Kidney (tissue), 14 donors: Measurements from ENCODE around the gene ZSCAN25. TPM values are rescaled to one million over a fixed set of nuclear protein-coding genes. Genes with fewer than 3 reads are reported as not detected.
A peak's percentile ranks its signal among the peaks of the same experiment; 100 is the strongest.

Experiments
- DNase-seq, 5 donors: peaks; one replicate each; pipeline ENCODE4 v3.0.0-alpha.2; 2013 to 2020
- FAIRE-seq: peaks from 2 replicates; lab custom pipeline; 2012; peaks lifted over from hg19 to GRCh38; lab: Jason Lieb, UNC
- H3K27ac ChIP-seq, 2 donors: one replicate each; pipeline ENCODE4 v1.7.0; 2013; ENCODE audit warnings: low read depth in 2 of 2, low read length in 2 of 2, inconsistent platforms in 1 of 2
- H3K27me3 ChIP-seq: one replicate; pipeline ENCODE4 v1.7.1; 2013; ENCODE audit warnings: low read length, inconsistent platforms; ENCODE audit not compliant: control insufficient read depth, insufficient read depth
- H3K36me3 ChIP-seq, 3 donors: one replicate each; pipeline versions ENCODE4 v1.7.0 to v1.7.1; 2013; ENCODE audit warnings: low read length in 3 of 3, control low read depth in 1 of 3, inconsistent platforms in 1 of 3; ENCODE audit not compliant: insufficient read depth in 3 of 3, control insufficient read depth in 2 of 3
- H3K4me1 ChIP-seq, 3 donors: one replicate each; pipeline versions ENCODE4 v1.7.0 to v1.7.1; 2013; ENCODE audit warnings: low read length in 3 of 3, inconsistent platforms in 1 of 3, low read depth in 1 of 3; ENCODE audit not compliant: control insufficient read depth in 2 of 3, insufficient read depth in 2 of 3
- H3K4me3 ChIP-seq, 3 donors: one replicate each; pipeline versions ENCODE4 v1.7.0 to v1.8.1; 2013; ENCODE audit warnings: low read length in 3 of 3, control low read depth in 1 of 3, inconsistent platforms in 1 of 3
- H3K9ac ChIP-seq, 3 donors: one replicate each; pipeline versions ENCODE4 v1.7.0 to v1.7.1; 2013; ENCODE audit warnings: low read length in 3 of 3, control low read depth in 1 of 3, inconsistent platforms in 1 of 3
- H3K9me3 ChIP-seq, 3 donors: one replicate each; pipeline versions ENCODE4 v1.7.0 to v1.7.1; 2013; ENCODE audit warnings: low read length in 3 of 3, control low read depth in 1 of 3, inconsistent platforms in 1 of 3; ENCODE audit not compliant: control insufficient read depth in 2 of 3, insufficient read depth in 1 of 3
- intact Hi-C: fragments of 100-400 bp; cut with DNase I; formaldehyde crosslinking; loops from one replicate; pipeline ENCODE4 v1.11.1; 2022
- polyA plus RNA-seq: library from polyadenylated mRNA; stranded (reverse); fragments of 350-450 nt; fragmentation: Illumina TruSeq; extraction: RNeasy Lipid Tissue Mini Kit (QIAGEN cat#74804); gene quantifications from one replicate; pipeline ENCODE4 v1.2.3, GENCODE V29; 2014; ENCODE audit warnings: low read depth, low replicate concordance; ENCODE audit not compliant: insufficient read depth
- total RNA-seq: library from RNA; stranded (reverse); fragmentation: NEBNext Ultra II Directional; extraction: Animal tissue kit (Norgen Biotek cat#: 25700); gene quantifications from one replicate; pipeline ENCODE4 v1.2.1, GENCODE V29; 2021
- TF ChIP-seq, protein P1 (sequence below): IDR thresholded peaks from 3 replicates; pipeline ENCODE4 v1.5.1; 2012; ENCODE audit warnings: mild to moderate bottlenecking, moderate library complexity, borderline replicate concordance; ENCODE audit not compliant: insufficient read depth; ENCODE audit errors: extremely low read depth
- donor health status: control.
- donor health status: control.
- donor health status: control.
- donor health status: control.
- donor health status: control.
- donor health status: DM: yes; HTN: yes; CAD: no.
- donor health status: Normal renal cell carcinoma (clear cell type).

Gene ZSCAN25
- total and polyA plus RNA-seq, 2 donors from 2014 or later, result 4.7 to 20.4 TPM

DNA sequence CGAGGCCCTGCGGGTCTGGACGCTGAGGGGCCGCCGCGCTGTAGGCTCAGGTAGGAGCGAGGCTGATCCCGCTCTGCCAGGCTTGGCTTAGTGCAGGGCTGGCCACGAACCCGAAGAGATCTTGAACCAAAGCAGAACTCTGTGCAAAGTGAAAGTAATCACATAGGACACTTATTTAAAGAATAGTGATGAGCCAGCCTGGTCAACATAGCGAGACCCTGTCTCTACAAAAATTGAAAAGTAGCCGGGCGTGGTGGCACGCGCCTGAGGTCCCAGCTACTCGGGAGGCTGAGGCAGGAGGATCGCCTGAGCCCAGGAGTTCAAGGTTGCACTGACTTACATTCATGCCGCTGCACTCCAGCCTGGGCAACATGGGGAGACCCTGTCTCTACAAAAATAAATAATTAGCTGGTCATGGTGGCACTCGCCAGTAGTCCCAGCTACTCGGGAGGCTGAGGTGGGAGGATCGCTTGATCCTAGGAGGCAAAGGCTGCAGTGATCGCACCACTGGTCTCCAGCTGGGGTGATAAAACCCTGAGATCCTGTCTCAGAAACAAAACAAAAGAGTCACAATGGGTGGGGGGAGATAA, 541 bp downstream of the ZSCAN25 start:
- TF ChIP-seq, protein P1, sequence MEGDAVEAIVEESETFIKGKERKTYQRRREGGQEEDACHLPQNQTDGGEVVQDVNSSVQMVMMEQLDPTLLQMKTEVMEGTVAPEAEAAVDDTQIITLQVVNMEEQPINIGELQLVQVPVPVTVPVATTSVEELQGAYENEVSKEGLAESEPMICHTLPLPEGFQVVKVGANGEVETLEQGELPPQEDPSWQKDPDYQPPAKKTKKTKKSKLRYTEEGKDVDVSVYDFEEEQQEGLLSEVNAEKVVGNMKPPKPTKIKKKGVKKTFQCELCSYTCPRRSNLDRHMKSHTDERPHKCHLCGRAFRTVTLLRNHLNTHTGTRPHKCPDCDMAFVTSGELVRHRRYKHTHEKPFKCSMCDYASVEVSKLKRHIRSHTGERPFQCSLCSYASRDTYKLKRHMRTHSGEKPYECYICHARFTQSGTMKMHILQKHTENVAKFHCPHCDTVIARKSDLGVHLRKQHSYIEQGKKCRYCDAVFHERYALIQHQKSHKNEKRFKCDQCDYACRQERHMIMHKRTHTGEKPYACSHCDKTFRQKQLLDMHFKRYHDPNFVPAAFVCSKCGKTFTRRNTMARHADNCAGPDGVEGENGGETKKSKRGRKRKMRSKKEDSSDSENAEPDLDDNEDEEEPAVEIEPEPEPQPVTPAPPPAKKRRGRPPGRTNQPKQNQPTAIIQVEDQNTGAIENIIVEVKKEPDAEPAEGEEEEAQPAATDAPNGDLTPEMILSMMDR, result no peak
- DNase-seq (no peak), FAIRE-seq (no peak)
- intact Hi-C loops, result no loop called here
- Histone ChIP-seq H3K9ac (peak overlapping the region; percentile 82 to 95 (median 87)), H3K36me3 (peaks cover 2 to 33% (median 23%) of the 10 kb centered on the region in 3 donors), H3K4me3 (peak overlapping the region; percentile 92 to 96 (median 95)), H3K9me3 (no peaks in the 10 kb centered on the region), H3K4me1 (peaks cover 0 to 7% (median 7%) of the 10 kb centered on the region in 3 donors), H3K27me3 (no peaks in the 10 kb centered on the region), H3K27ac (peak overlapping the region in 1 of 2 donors; percentile 72)

DNA sequence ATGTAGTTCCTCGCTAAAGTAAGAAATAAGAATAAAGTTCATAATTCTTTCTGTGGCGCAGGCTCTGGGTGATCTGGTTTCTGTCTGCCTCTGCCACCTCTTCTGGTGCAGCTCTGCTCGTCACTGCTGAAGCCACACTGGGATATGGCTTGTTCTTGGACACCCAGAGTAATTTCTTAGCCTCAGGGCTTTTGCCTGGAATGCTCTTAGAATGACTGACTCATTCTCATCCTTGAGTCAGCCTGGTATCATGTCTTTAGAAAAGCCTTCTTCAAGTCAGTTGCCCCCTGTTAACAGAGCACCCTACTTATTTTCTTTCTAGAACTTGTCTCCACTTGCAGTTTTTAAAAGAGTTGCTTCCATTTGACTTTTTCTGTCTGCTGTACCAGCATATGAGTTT, 2.0 kb downstream of the ZSCAN25 start:
- TF ChIP-seq, protein P1, result no peak
- Histone ChIP-seq H3K27ac (no peak overlapping the region), H3K4me3 (no peak overlapping the region), H3K4me1 (peaks cover 0 to 7% (median 7%) of the 10 kb centered on the region in 3 donors), H3K9ac (no peak overlapping the region), H3K27me3 (no peaks in the 10 kb centered on the region), H3K36me3 (peaks cover 2 to 48% (median 34%) of the 10 kb centered on the region in 3 donors), H3K9me3 (no peaks in the 10 kb centered on the region)
- intact Hi-C loops, result no loop called here
- FAIRE-seq (no peak), DNase-seq (no peak)

DNA sequence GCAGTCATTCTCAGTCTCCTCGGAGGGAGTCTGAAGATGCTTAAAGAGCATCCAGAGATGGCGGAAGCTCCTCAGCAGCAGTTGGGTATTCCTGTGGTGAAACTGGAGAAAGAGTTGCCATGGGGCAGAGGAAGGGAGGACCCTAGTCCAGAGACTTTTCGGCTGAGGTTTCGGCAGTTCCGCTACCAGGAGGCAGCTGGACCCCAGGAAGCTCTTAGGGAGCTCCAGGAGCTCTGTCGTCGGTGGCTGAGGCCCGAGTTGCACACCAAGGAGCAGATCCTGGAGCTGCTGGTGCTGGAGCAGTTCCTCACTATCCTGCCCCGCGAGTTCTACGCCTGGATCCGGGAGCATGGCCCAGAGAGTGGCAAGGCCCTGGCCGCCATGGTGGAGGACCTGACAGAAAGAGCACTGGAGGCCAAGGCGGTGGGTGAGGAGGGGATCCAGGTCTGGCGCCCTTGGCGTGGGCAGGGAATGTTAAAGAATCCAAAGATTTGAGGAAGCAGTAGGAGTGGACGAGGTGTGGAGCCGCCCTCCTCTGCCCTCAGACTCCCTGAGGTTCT, 2.9 kb downstream of the ZSCAN25 start:
- Histone ChIP-seq H3K27me3 (no peaks in the 10 kb centered on the region), H3K4me1 (peaks cover 0 to 7% (median 7%) of the 10 kb centered on the region in 3 donors), H3K27ac (no peak overlapping the region), H3K36me3 (peaks cover 2 to 56% (median 41%) of the 10 kb centered on the region in 3 donors), H3K9ac (no peak overlapping the region), H3K4me3 (no peak overlapping the region), H3K9me3 (no peaks in the 10 kb centered on the region)
- FAIRE-seq (no peak), DNase-seq (no peak)
- intact Hi-C loops, result no loop called here
- TF ChIP-seq, protein P1, result no peak
